Fibroblast of mammary gland (primary cell): ENCODE measurements around the gene ZGLP1.
A peak's percentile ranks its signal among the peaks of the same experiment; 100 is the strongest.

Experiments used
- DNase-seq: peaks from one replicate; pipeline ENCODE4 v3.0.0-alpha.2; 2010; ENCODE audit warnings: low read depth
- H3K4me3 ChIP-seq: 2 replicates; pipeline ENCODE4 v1.5.1; 2011; ENCODE audit warnings: low read depth, mild to moderate bottlenecking, low read length, moderate library complexity; ENCODE audit not compliant: control insufficient read depth
- TF ChIP-seq, protein P1 (sequence below): conservative IDR thresholded peaks from 2 replicates; pipeline ENCODE4 v1.5.1; 2011; ENCODE audit warnings: low read depth, low read length, inconsistent platforms; ENCODE audit not compliant: control insufficient read depth, insufficient read depth

ZGLP1 gene

DNA sequence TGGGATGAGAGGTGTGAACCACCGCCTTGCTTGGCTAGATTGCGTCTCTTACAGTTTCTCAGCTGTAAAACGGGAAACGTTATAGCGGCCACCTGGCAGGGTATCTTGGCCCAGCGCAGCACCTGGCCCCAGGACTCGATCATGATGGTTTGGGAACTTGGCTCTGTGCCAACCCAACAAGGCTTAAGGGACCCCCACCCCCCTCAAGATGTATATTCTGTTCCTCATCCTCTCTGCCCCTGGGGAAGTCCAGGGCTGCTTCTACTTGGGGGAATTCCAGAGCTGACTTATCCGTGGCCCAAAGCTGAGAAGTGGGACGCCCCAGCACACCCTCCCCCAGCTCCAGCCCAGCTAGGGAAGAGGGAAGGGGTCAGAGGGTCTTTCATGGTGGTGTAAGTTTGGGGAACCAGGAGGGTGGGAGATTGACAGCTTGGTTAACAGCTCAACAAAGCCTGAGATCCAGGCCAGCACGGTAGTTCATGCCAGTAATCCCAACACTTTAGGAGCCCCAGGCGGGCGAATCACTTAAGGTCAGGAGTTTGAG is 38.0 kb downstream of the ZGLP1 start:
- DNase-seq: no peak
- TF ChIP-seq, protein P1, sequence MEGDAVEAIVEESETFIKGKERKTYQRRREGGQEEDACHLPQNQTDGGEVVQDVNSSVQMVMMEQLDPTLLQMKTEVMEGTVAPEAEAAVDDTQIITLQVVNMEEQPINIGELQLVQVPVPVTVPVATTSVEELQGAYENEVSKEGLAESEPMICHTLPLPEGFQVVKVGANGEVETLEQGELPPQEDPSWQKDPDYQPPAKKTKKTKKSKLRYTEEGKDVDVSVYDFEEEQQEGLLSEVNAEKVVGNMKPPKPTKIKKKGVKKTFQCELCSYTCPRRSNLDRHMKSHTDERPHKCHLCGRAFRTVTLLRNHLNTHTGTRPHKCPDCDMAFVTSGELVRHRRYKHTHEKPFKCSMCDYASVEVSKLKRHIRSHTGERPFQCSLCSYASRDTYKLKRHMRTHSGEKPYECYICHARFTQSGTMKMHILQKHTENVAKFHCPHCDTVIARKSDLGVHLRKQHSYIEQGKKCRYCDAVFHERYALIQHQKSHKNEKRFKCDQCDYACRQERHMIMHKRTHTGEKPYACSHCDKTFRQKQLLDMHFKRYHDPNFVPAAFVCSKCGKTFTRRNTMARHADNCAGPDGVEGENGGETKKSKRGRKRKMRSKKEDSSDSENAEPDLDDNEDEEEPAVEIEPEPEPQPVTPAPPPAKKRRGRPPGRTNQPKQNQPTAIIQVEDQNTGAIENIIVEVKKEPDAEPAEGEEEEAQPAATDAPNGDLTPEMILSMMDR: no peak
- no peak overlapping the region for H3K4me3 ChIP-seq

GRCh38 chr19:10270616-10271394 is 38.8 kb downstream of the ZGLP1 start, which contains the start of gene ICAM1:
TSS of gene ICAM1 (plus strand) at chr19:10271120. CDS start at chr19:10271160, 40 bp downstream.
- peak within 1 kb of the TSS; percentile 29 for H3K4me3 ChIP-seq
- TF ChIP-seq, protein P1: no peak
- peak; percentile 35 for DNase-seq

- TF ChIP-seq, protein P1: no peak
- H3K4me3 ChIP-seq: peak overlapping the region; percentile 24
- no peak for DNase-seq
Measured at GRCh38 chr19:10270180-10270615, 39.4 kb downstream of the ZGLP1 start.

DNA sequence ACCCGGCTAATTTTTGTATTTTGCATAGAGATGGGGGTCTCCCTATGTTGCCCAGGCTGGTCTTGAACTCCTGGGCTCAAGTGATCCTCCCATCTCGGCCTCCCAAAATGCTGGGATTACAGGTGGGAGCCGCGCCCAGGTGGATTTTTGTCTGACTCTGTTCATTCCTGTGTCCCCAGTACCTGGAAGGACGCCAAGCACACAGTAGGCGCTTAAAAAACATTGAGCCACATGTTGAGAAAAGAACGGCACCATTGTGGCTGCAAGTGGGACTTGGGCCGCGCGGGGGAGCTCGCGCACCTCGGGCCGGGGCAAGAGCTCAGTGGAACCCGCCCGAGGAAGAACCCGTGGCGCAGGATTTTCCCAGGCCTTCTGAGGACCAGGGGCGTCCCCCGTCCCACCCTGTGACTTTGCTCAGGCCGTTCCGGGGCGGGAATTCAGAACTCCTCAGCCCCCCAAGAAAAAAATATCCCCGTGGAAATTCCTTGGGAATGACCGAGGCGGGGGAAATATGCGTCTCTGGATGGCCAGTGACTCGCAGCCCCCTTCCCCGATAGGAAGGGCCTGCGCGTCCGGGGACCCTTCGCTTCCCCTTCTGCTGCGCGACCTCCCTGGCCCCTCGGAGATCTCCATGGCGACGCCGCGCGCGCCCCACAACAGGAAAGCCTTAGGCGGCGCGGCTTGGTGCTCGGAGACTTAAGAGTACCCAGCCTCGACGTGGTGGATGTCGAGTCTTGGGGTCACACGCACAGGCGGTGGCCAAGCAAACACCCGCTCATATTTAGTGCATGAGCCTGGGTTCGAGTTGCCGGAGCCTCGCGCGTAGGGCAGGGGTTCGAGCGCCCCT is 40.1 kb downstream of the ZGLP1 start:
- peak overlapping the region; percentile 24 for H3K4me3 ChIP-seq
- TF ChIP-seq, protein P1: peak; percentile 80
- peak; percentile 64 for DNase-seq

DNA sequence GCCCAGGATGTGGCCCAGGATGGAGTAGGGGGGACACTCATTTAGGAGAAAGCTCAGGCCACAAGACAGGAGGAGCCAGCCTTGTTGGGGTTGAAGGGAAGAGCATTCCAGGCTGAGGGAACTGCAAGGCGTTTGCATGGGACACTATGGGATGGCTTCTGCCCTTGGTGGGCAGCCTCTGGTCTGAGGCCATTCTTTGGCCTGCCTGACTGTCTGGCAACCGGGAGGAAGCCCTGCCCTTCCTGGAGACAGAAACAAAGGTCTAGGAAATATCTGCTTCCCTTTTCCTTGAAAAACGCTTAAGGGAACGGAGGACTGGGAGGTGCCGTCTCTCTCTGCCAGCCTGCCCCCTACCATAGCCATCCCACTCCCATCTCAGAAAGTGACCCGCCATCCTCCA is 41.5 kb downstream of the ZGLP1 start:
- no peak for DNase-seq
- TF ChIP-seq, protein P1: no peak
- H3K4me3 ChIP-seq: no peak overlapping the region

- no peak for DNase-seq
- TF ChIP-seq, protein P1: no peak
- no peak overlapping the region for H3K4me3 ChIP-seq
Measured at GRCh38 chr19:10266706-10267105, 42.9 kb downstream of the ZGLP1 start.
